Prostate gland (tissue), 2 donors: ENCODE results near the gene NOTUM. TPM values are rescaled to one million over a fixed set of nuclear protein-coding genes. Genes with fewer than 3 reads are reported as not detected.

Experiments
- DNase-seq: peaks from one replicate; pipeline ENCODE4 v3.0.0-alpha.2; 2019; ENCODE audit warnings: low spot score
- H3K27ac ChIP-seq, 2 donors: fragments of 200-600 bp; sonication (generic); 2 replicates each; pipeline ENCODE4 v1.5.1; 2017 to 2019
- H3K27me3 ChIP-seq: fragments of 200-600 bp; sonication (generic); replicated peaks from 2 replicates; pipeline ENCODE4 v1.5.1; 2019; ENCODE audit not compliant: insufficient read depth
- H3K36me3 ChIP-seq, 2 donors: fragments of 200-600 bp; sonication (generic); 1 replicate in 1 of 2; 2 replicates in 1 of 2; pipeline versions ENCODE4 v1.5.1 to v1.8.1; 2017 to 2019
- H3K4me1 ChIP-seq: fragments of 200-600 bp; sonication (generic); replicated peaks from 2 replicates; pipeline ENCODE4 v1.5.1; 2019
- H3K4me3 ChIP-seq, 2 donors: fragments of 200-600 bp; sonication (generic); 2 replicates each; pipeline ENCODE4 v1.5.1; 2017 to 2019
- H3K9me3 ChIP-seq: fragments of 200-600 bp; sonication (generic); 2 replicates; pipeline ENCODE4 v1.5.1; 2017
- CTCF ChIP-seq, 4 experiments: fragments of 200-600 bp in 2 of 4; fragments of 450-650 bp in 2 of 4; sonication (generic) in 2 of 4; IDR thresholded peaks; 1 replicate in 3 of 4; 2 replicates in 1 of 4; pipeline ENCODE4 v1.5.1; 2016 to 2019; ENCODE audit warnings: antibody characterized with exemption in 4 of 4, mild to moderate bottlenecking in 2 of 4, moderate library complexity in 2 of 4
- POLR2A ChIP-seq: fragments of 450-650 bp; IDR thresholded peaks from one replicate; pipeline ENCODE4 v1.6.1; 2016; ENCODE audit warnings: antibody characterized with exemption, mild to moderate bottlenecking
- POLR2AphosphoS5 ChIP-seq: sonication (generic); formaldehyde crosslinking; IDR thresholded peaks from one replicate; pipeline ENCODE4 v1.6.1; 2017; ENCODE audit warnings: antibody characterized with exemption
- WGBS: methylation state at CpG from one replicate; pipeline ENCODE4 v1.1.5; 2018; 5-methylcytosine and 5-hydroxymethylcytosine counted together
- intact Hi-C: fragments of 100-400 bp; cut with DNase I; formaldehyde crosslinking; loops from one replicate; pipeline ENCODE4 v1.14.2; 2022
- total RNA-seq, 2 donors: library from RNA; depleted of rRNA; stranded (reverse); fragments of >200 nt; gene quantifications; one replicate each; pipeline ENCODE4 v1.1.0, GENCODE V29; 2016

The NOTUM gene
- total RNA-seq, 2 donors from 2014 or later, result 0.50 to 8.3 TPM

GRCh38 chr17:81940538-81941483 lies 20.2 kb downstream of the NOTUM start:
- intact Hi-C loops, result no loop called here
- Histone ChIP-seq H3K4me3 (no peak overlapping the region), H3K27me3 (no peaks in the 10 kb centered on the region), H3K4me1 (no peaks in the 10 kb centered on the region), H3K9me3 (no peaks in the 10 kb centered on the region), H3K36me3 (no peaks in the 10 kb centered on the region), H3K27ac (no peak overlapping the region)
- TF ChIP-seq POLR2A (no peak), POLR2AphosphoS5 (no peak), CTCF (IDR thresholded peaks at IDR 0.05) (no peak)
- no peak for DNase-seq
- 93% methylated on average over 55 of the region's 56 CpGs for WGBS

DNA sequence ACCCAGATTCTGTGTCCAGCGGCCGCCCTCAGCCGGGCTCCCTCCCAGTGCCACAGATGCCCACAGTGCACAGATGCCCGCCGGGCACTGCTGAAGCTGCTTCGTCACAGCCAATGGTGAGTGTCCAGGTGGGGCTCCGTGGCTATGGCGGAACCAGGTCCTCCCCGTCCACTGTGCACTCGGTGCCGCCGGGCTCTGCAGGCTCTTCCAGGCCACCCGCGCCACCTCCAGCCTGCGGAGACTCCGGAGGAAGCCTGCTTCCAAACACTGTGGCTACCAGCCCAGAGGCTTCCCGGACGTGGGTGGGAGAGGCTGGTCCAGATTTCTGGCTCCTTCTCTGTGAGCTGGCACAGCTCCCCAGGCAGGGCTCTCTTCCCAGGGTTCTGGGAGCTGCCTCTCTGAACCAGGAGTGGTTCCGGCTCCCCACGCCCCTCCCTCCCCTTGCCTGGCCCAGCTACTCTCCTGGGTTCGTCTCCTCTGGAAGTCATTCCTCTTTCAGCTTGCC lies 21.1 kb downstream of the NOTUM start:
- no peak for DNase-seq
- Histone ChIP-seq H3K27me3 (no peaks in the 10 kb centered on the region), H3K36me3 (no peaks in the 10 kb centered on the region), H3K4me1 (no peaks in the 10 kb centered on the region), H3K27ac (no peak overlapping the region), H3K9me3 (no peaks in the 10 kb centered on the region), H3K4me3 (no peak overlapping the region)
- intact Hi-C loops, result no loop called here
- WGBS, result 62% methylated on average over 19 of the region's 21 CpGs
- TF ChIP-seq POLR2A (no peak), CTCF (IDR thresholded peaks at IDR 0.05) (no peak), POLR2AphosphoS5 (no peak)

GRCh38 chr17:81939218-81939617 lies 21.8 kb downstream of the NOTUM start:
- Histone ChIP-seq H3K9me3 (no peaks in the 10 kb centered on the region), H3K36me3 (no peaks in the 10 kb centered on the region), H3K27me3 (no peaks in the 10 kb centered on the region), H3K27ac (no peak overlapping the region), H3K4me3 (no peak overlapping the region), H3K4me1 (no peaks in the 10 kb centered on the region)
- intact Hi-C loops, result no loop called here
- no peak for TF ChIP-seq POLR2AphosphoS5
- TF ChIP-seq CTCF (IDR thresholded peaks at IDR 0.05), result no peak
- TF ChIP-seq POLR2A, result no peak
- no peak for DNase-seq
- WGBS, result 67% methylated on average over 15 of the region's 15 CpGs

GRCh38 chr17:81935709-81936084 lies 25.3 kb downstream of the NOTUM start:
- no peak for DNase-seq
- H3K4me3 ChIP-seq, result no peak overlapping the region
- H3K9me3 ChIP-seq, result no peaks in the 10 kb centered on the region
- 87% methylated on average over 6 of the region's 6 CpGs for WGBS
- H3K4me1 ChIP-seq, result no peaks in the 10 kb centered on the region
- H3K36me3 ChIP-seq, result no peaks in the 10 kb centered on the region
- TF ChIP-seq POLR2AphosphoS5, result no peak
- TF ChIP-seq CTCF (IDR thresholded peaks at IDR 0.05), result no peak
- no peak for TF ChIP-seq POLR2A
- no peaks in the 10 kb centered on the region for H3K27me3 ChIP-seq
- H3K27ac ChIP-seq, result no peak overlapping the region
- intact Hi-C loops, result no loop called here
